Activated B cell treated with CpG ODN at 0.5 μM for 24 hours (primary cell): Measurements from ENCODE around the gene TBX4. TPM values are rescaled to one million over a fixed set of nuclear protein-coding genes. Genes with fewer than 3 reads are reported as not detected.

ENCODE experiments used
- ATAC-seq: fragments of 200-7000 bp; cut with Tn5 transposase; one replicate; pipeline ENCODE4 v1.10.0; 2021; ENCODE audit warnings: low read depth, mild to moderate bottlenecking, moderate library complexity
- CTCF ChIA-PET: fragments of 350-600 bp; sonication (Branson Sonifier 250); formaldehyde crosslinking; loops from one replicate; lab custom pipeline; 2021; ENCODE audit warnings: antibody characterized with exemption; lab: Charles Lee
- POLR2A ChIA-PET: fragments of 350-600 bp; sonication (Branson Sonifier 250); formaldehyde crosslinking; loops from one replicate; lab custom pipeline; 2021; ENCODE audit warnings: antibody characterized with exemption; lab: Charles Lee
- DNase-seq: peaks from one replicate; pipeline ENCODE4 v3.0.0; 2022
- H3K27ac Mint-ChIP-seq: one replicate; pipeline ENCODE4 v1.8.0; 2020; ENCODE audit warnings: mixed read lengths
- H3K27me3 Mint-ChIP-seq: one replicate; pipeline ENCODE4 v1.8.0; 2021; ENCODE audit warnings: mixed read lengths
- H3K36me3 Mint-ChIP-seq: one replicate; pipeline ENCODE4 v1.8.0; 2021; ENCODE audit warnings: low read depth, mixed read lengths
- H3K4me1 Mint-ChIP-seq: one replicate; pipeline ENCODE4 v1.8.0; 2021; ENCODE audit warnings: mixed read lengths
- H3K4me3 Mint-ChIP-seq: one replicate; pipeline ENCODE4 v1.8.0; 2020; ENCODE audit warnings: mild to moderate bottlenecking, mixed read lengths
- H3K9me3 Mint-ChIP-seq: one replicate; pipeline ENCODE4 v1.8.0; 2020; ENCODE audit warnings: mixed read lengths
- intact Hi-C: fragments of 100-400 bp; cut with micrococcal nuclease; formaldehyde crosslinking; loops from one replicate; pipeline ENCODE4 v1.15.1; 2024
- total RNA-seq: library from RNA; stranded (reverse); gene quantifications from 2 replicates; pipeline ENCODE4 v1.2.3, GENCODE V29; 2022
- TF ChIP-seq, protein P1 (sequence below): fragments of 200-600 bp; IDR thresholded peaks from one replicate; pipeline ENCODE4 v1.8.0; 2022; ENCODE audit warnings: antibody characterized with exemption, mild to moderate bottlenecking

TBX4 gene
- total RNA-seq, 1 donor from 2014 or later: not detected

DNA sequence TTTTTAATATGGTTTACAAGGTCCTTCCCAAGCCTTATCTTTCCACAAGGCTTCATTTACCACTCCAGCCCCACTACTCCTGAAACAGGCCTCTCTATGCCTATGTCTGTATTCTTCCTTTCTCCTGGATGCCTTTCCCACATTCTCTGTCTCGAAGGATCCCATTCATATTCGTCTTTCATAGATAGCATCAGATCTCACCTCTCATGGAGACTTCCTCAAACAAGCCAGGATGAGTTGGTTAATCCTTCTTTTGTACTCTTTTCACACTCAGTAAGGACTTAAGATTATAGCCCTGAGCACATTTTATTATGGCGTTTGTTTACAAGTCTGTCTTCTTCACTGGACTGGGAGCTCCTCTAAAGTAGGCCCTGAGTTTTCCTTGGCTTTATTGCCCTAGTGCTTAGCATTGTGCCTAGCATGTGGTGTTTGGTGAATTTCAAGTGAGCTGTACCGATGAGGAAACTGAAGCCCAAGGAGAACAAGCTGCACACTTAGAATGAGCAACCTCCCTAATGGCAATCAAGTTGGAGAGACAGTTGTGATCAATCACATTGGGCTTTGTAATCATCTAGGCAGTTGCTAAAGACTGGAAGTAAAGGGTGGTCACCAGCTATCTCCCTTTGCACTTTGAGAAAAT is 10.0 kb upstream of the TBX4 start:
- Mint-ChIP-seq H3K4me1 (no peaks in the 10 kb centered on the region), H3K4me3 (no peak overlapping the region), H3K27ac (no peak overlapping the region), H3K36me3 (no peaks in the 10 kb centered on the region), H3K27me3 (peaks cover 41% of the 10 kb centered on the region), H3K9me3 (peaks cover 10% of the 10 kb centered on the region)
- TF ChIP-seq, protein P1, sequence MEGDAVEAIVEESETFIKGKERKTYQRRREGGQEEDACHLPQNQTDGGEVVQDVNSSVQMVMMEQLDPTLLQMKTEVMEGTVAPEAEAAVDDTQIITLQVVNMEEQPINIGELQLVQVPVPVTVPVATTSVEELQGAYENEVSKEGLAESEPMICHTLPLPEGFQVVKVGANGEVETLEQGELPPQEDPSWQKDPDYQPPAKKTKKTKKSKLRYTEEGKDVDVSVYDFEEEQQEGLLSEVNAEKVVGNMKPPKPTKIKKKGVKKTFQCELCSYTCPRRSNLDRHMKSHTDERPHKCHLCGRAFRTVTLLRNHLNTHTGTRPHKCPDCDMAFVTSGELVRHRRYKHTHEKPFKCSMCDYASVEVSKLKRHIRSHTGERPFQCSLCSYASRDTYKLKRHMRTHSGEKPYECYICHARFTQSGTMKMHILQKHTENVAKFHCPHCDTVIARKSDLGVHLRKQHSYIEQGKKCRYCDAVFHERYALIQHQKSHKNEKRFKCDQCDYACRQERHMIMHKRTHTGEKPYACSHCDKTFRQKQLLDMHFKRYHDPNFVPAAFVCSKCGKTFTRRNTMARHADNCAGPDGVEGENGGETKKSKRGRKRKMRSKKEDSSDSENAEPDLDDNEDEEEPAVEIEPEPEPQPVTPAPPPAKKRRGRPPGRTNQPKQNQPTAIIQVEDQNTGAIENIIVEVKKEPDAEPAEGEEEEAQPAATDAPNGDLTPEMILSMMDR: no peak
- ChIA-PET POLR2A (no interaction called here), CTCF (no interaction called here)
- intact Hi-C loops: no loop called here
- DNase-seq (no peak), ATAC-seq (no peak)

DNA sequence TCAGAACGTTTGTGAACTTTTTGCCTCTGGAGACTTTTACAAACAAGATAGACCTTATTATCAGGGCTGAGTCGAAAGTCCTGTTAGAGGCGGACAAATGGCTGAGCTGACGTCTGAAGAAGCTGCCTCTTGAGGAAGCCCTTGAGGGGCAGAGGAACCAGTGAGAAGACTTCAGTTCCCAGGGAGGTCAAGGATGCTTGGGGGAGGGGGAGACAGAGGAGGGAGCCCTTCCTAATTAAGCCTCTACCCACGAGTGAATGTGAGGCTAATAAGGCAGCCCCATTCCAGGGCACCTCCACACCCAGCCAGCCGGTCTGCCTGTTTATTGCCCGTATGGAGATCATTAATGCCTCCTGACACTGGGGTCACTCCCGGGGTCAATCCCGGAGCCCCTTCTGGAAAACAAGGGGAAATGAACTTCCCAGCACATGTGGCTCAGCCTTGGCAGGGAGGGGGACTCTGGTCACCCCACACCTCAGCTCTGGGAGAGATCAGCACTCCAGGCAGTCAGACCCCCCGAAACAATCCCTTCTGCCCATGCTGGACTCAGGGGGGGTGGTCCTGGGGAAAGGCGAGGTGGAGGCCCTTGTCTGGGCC is 9.2 kb upstream of the TBX4 start:
- intact Hi-C loops: no loop called here
- Mint-ChIP-seq H3K9me3 (peaks cover 4% of the 10 kb centered on the region), H3K4me3 (no peak overlapping the region), H3K36me3 (no peaks in the 10 kb centered on the region), H3K27ac (no peak overlapping the region), H3K27me3 (peaks cover 42% of the 10 kb centered on the region), H3K4me1 (no peaks in the 10 kb centered on the region)
- ChIA-PET CTCF (no interaction called here), POLR2A (no interaction called here)
- ATAC-seq (no peak), DNase-seq (no peak)
- TF ChIP-seq, protein P1: no peak

DNA sequence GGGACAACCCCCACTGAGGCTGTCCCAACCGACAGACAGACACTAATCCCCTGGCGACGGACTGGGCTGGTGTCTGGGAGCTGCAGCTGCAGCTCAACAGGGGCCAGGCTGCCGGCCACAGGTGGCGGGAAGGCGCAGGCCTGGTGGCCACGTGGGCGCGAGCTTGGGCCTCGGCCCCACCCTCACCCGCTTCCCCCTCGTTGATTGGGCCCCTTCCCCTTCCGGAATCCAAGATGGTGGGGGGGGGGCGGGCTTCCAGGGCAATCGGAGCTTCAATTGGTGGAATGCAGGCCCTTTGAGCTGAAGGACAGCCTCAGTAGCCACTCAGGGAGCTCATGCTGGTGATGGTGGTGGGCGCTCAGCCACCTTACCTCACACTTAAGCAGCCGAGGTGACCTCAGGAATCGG is 8.7 kb upstream of the TBX4 start:
- Mint-ChIP-seq H3K27ac (no peak overlapping the region), H3K9me3 (peaks cover 3% of the 10 kb centered on the region), H3K27me3 (peaks cover 43% of the 10 kb centered on the region), H3K4me1 (no peaks in the 10 kb centered on the region), H3K36me3 (no peaks in the 10 kb centered on the region), H3K4me3 (no peak overlapping the region)
- TF ChIP-seq, protein P1: no peak
- intact Hi-C loops: no loop called here
- ChIA-PET POLR2A (no interaction called here), CTCF (no interaction called here)
- no peak for ATAC-seq
- DNase-seq: no peak

DNA sequence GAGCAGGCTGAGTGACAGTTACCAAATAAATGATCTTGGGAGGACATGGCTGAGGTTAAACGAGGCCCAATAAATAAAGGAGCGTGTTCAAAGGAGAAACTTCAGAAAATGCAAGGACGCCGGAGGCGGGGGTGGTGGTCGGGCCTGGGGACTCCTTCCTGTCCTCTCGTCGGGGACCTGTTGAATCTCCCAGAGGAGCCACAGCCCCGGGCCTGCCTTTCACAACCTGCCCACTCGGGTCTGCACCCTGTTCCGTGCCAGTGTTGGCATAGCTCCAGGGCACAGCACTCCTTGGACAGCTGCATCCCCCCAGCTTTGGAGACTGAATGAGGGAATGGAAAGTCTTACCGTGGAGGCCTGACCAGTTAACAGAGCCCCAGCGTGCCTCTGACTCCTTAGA is 8.1 kb upstream of the TBX4 start:
- H3K4me3 Mint-ChIP-seq: no peak overlapping the region
- no peaks in the 10 kb centered on the region for H3K4me1 Mint-ChIP-seq
- DNase-seq: no peak
- intact Hi-C loops: no loop called here
- peaks cover 41% of the 10 kb centered on the region for H3K27me3 Mint-ChIP-seq
- H3K9me3 Mint-ChIP-seq: peaks cover 3% of the 10 kb centered on the region
- no peak overlapping the region for H3K27ac Mint-ChIP-seq
- ChIA-PET CTCF (no interaction called here), POLR2A (no interaction called here)
- ATAC-seq: no peak
- TF ChIP-seq, protein P1: no peak
- no peaks in the 10 kb centered on the region for H3K36me3 Mint-ChIP-seq

DNA sequence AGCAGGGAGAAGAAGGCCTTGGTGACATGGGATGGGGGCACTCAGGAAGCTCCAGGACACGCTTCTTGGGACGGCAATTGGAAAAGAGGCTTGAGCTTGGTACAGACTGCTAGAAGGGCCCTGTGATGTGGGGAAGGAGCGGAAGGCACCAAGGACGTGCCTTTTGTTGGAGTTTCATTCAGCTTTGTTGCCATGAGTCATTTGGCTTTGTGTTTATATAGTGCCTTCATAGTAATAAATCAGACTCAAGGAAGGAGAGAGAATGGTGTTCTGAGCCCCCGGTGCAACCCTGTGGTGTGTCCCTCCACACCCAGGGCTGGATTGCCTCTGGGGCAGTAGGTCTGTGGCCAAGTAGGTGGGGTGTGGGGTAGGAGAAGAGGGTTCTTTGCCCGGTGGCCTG is 7.4 kb upstream of the TBX4 start:
- Mint-ChIP-seq H3K4me1 (no peaks in the 10 kb centered on the region), H3K9me3 (peaks cover 3% of the 10 kb centered on the region), H3K4me3 (no peak overlapping the region), H3K27ac (no peak overlapping the region), H3K36me3 (no peaks in the 10 kb centered on the region), H3K27me3 (peaks cover 43% of the 10 kb centered on the region)
- DNase-seq (no peak), ATAC-seq (no peak)
- ChIA-PET CTCF (no interaction called here), POLR2A (no interaction called here)
- intact Hi-C loops: no loop called here
- TF ChIP-seq, protein P1: no peak
